ENCODE results near the gene MRPL1.
"Not testable (repeated sequence)": the region's sequence is repeated elsewhere in the genome, so short reads cannot be mapped to it uniquely, and the experiment has no call there.

The MRPL1 gene

GRCh38 chr4:77982900-77983540 is 120.4 kb downstream of the MRPL1 start:
- not testable (repeated sequence) for DNase-seq (ENCODE audit: low read depth)

GRCh38 chr4:77983612-77984311 is 121.1 kb downstream of the MRPL1 start:
- not testable (repeated sequence) for DNase-seq (ENCODE audit: low read depth)

GRCh38 chr4:77989968-77990367 is 127.3 kb downstream of the MRPL1 start:
- no peak for DNase-seq (ENCODE audit: low read depth)

GRCh38 chr4:77990456-77990855 is 127.8 kb downstream of the MRPL1 start:
- no peak for DNase-seq (ENCODE audit: low read depth)

DNA sequence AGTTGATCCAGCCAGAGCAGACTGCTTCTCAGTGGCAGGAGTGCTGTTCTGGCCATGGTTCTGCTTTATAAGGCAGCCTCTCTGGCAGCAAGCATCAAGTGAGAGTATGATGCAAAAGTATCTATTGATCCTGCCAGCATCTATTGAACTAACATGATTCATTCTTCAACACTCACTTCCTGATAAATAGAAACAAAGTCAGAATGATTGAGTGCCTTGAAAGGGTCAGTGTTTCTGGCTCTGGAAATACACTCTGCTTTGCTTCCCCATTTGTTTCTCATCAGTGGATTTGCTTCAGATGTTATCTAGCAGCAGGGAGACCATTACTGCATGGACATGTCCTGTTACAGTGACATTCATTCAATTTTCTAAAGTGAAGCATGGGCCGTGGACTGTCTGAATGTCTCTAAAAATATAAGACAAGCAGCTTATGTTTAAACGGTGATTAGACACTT is 128.3 kb downstream of the MRPL1 start:
- DNase-seq (ENCODE audit: low read depth) = no peak

- no peak for DNase-seq (ENCODE audit: low read depth)
Observed at GRCh38 chr4:77992581-77992980, 130.0 kb downstream of the MRPL1 start.

DNA sequence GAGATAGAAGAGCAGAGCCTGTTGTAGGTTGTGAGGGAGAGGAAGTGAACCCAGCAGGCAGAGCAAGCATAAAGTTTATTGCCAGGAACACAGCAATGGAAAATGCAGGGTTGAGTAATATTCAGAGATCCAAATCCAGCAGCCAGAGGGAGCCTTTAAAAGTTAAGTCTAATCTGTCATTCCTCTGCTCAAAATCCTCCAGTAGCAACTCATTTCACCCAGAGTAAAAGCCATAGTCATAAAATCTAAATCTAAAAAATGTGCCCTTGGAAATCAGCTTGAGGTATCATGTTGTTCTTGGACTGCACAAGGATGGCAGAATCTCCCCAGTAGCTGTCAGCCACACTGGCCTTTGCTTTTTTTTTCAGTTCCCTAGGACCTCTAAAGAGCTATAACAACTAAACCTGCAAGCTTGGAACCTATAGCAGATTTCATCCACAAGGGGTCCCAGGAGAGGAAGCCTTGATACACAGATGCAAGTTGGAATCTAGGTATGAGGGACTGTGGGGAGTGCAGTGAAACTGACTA is 131.6 kb downstream of the MRPL1 start:
- peak; percentile 64 for DNase-seq (ENCODE audit: low read depth)

GRCh38 chr4:77996076-77996475 is 133.4 kb downstream of the MRPL1 start:
- DNase-seq (ENCODE audit: low read depth) = no peak

DNA sequence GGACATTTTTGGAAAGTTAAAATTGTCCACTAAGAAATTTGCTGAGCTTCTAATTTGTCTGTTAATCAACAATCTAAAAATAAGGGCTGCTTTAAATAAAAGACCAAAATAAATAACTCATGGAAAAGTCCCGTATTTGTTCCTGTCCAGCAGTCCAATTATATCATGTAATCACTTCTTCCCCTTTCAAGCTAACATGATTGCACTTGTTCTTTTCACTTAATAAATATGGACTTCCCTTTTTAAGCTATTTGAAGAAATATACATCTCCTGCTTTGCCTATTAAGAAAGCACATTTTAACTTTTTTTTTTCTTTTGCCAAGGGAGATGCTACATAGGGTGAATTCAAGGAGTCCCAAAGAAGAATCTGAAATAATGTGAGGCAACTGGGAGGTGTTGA is 138.9 kb downstream of the MRPL1 start:
- no peak for DNase-seq (ENCODE audit: low read depth)

- DNase-seq (ENCODE audit: low read depth) = no peak
Observed at GRCh38 chr4:78002260-78002659, 139.6 kb downstream of the MRPL1 start.
